Measurements from ENCODE around the gene TMEM255B.

DNA sequence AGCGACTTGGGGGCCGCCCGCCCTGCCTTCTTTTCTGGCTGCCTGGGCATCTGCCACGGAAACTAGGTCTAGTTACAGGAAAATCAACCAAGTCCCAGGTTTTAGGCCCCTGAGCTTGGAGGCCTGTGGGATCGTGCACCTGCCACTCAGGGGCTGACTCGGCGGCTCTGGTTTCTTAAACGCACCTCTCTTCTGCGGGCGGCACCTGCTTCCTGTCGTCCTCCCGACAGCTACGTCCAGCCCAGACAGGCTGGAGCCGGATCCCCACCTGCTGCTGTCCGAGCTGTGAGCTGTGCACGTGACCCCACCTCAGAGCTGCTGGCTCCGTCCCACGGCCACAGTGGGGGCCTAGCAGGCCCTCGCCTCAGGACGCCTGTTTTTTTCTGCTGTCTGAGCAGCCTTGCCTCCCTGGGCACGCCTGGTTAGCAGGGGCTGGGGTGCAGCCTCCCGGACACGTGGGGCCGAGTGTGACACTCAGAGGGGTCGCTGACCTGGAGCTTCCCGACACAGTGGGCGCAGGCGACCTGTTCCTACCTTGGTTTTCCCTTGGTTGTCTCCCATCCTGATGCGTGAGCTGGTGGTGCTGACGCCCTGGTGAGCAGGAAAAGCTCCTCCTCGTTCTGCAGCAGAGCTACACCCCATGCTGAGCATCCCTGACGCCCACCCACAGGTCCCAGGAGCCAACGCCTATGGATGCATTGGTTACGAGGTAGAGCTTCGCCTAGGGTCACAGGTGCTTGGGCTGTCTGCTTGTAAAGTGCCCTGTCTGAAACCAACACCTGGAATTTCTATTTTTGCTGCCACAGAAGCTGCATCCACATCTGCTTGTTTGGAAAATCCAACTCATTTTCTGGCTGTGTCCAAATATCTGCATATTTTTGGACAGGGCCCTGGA lies 17.5 kb downstream of the TMEM255B start:
- TF ChIP-seq BHLHE40 (IDR thresholded peaks at IDR 0.05; ENCODE audit: low read length) (no peak), ADNP (tag; IDR thresholded peaks at IDR 0.05) (no peak), HOXB6 (CRISPR knock-in tag; IDR thresholded peaks at IDR 0.05; ENCODE audit: borderline replicate concordance) (no peak), HDGF (IDR thresholded peaks at IDR 0.05) (no peak)
- TF ChIP-seq, protein P1, sequence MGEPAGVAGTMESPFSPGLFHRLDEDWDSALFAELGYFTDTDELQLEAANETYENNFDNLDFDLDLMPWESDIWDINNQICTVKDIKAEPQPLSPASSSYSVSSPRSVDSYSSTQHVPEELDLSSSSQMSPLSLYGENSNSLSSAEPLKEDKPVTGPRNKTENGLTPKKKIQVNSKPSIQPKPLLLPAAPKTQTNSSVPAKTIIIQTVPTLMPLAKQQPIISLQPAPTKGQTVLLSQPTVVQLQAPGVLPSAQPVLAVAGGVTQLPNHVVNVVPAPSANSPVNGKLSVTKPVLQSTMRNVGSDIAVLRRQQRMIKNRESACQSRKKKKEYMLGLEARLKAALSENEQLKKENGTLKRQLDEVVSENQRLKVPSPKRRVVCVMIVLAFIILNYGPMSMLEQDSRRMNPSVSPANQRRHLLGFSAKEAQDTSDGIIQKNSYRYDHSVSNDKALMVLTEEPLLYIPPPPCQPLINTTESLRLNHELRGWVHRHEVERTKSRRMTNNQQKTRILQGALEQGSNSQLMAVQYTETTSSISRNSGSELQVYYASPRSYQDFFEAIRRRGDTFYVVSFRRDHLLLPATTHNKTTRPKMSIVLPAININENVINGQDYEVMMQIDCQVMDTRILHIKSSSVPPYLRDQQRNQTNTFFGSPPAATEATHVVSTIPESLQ (CRISPR knock-in tag; IDR thresholded peaks at IDR 0.05): no peak
- TF ChIP-seq, protein P2, sequence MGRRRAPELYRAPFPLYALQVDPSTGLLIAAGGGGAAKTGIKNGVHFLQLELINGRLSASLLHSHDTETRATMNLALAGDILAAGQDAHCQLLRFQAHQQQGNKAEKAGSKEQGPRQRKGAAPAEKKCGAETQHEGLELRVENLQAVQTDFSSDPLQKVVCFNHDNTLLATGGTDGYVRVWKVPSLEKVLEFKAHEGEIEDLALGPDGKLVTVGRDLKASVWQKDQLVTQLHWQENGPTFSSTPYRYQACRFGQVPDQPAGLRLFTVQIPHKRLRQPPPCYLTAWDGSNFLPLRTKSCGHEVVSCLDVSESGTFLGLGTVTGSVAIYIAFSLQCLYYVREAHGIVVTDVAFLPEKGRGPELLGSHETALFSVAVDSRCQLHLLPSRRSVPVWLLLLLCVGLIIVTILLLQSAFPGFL (CRISPR knock-in tag; IDR thresholded peaks at IDR 0.05): no peak
